HepG2 (cell line): Measurements from ENCODE around the gene TSSK3. TPM values are rescaled to one million over a fixed set of nuclear protein-coding genes. Genes with fewer than 3 reads are reported as not detected.

Experiments
- ATAC-seq: fragments of 200-7000 bp; cut with Tn5 transposase; 3 replicates; pipeline ENCODE4 v1.9.1; 2020; ENCODE audit warnings: mild to moderate bottlenecking, moderate library complexity
- BruUV-seq: library from RNA; stranded (reverse); fragments of 400-500 nt; replicated peaks from 2 replicates; lab custom pipeline; 2021; lab: Mats Ljungman, UMichigan
- CTCF ChIA-PET: fragments of 300-600 bp; formaldehyde crosslinking; extraction: SDS; loops from one replicate; lab custom pipeline; 2021; ENCODE audit warnings: low total read pairs, inconsistent platforms, low intra/inter-chr PET ratio; lab: Yijun Ruan, JAX
- POLR2A ChIA-PET: fragments of 350-600 bp; sonication (Branson Sonifier 250); formaldehyde crosslinking; loops from one replicate; lab custom pipeline; 2020; ENCODE audit warnings: antibody characterized with exemption, inconsistent platforms; lab: Yijun Ruan, JAX
- DNase-seq: peaks from one replicate; pipeline ENCODE4 v3.0.0-alpha.2; 2015; ENCODE audit warnings: low spot score
- FAIRE-seq: peaks from 3 replicates; lab custom pipeline; 2011; peaks lifted over from hg19 to GRCh38; lab: Jason Lieb, UNC
- H2AFZ ChIP-seq: one replicate; pipeline ENCODE4 v1.6.1; 2011; ENCODE audit warnings: low read length, inconsistent platforms
- H3K27ac ChIP-seq: fragments of 300-600 bp; 3 replicates; pipeline ENCODE4 v1.8.0; 2011; ENCODE audit warnings: mixed run types, mild to moderate bottlenecking, mixed read lengths, low read length, inconsistent platforms; ENCODE audit not compliant: insufficient read depth; ENCODE audit errors: extremely low read length
- H3K27me3 ChIP-seq, 2 experiments: fragments of 200-600 bp in 1 of 2; 2 replicates in 1 of 2; 3 replicates in 1 of 2; pipeline versions ENCODE4 v1.6.0 to v1.8.0; 2011; ENCODE audit warnings: low read length in 2 of 2, mild to moderate bottlenecking in 2 of 2, moderate library complexity in 2 of 2, inconsistent platforms in 1 of 2; ENCODE audit not compliant: insufficient read depth in 2 of 2, control insufficient read depth in 1 of 2
- H3K36me3 ChIP-seq, 2 experiments: fragments of 200-600 bp in 1 of 2; replicated peaks in 1 of 2; 2 replicates in 1 of 2; 3 replicates in 1 of 2; pipeline versions ENCODE4 v1.5.1 to v1.8.0; 2011; ENCODE audit warnings: low read length in 2 of 2, inconsistent platforms in 1 of 2; ENCODE audit not compliant: insufficient read depth in 2 of 2, control insufficient read depth in 1 of 2
- H3K4me1 ChIP-seq: 2 replicates; pipeline ENCODE4 v1.5.1; 2012; ENCODE audit warnings: low read length, inconsistent platforms; ENCODE audit not compliant: insufficient read depth
- H3K4me2 ChIP-seq: 2 replicates; pipeline ENCODE4 v1.6.0; 2011; ENCODE audit warnings: low read depth, low read length, inconsistent platforms
- H3K4me3 ChIP-seq, 3 experiments: fragments of 200-600 bp in 1 of 3; sonication (generic), shearing (Covaris generic) in 1 of 3; replicated peaks in 1 of 3; 2 replicates each; pipeline ENCODE4 v1.5.1; 2011 to 2016; ENCODE audit warnings: low read length in 3 of 3, inconsistent platforms in 2 of 3, low read depth in 2 of 3, mild to moderate bottlenecking in 2 of 3, control low read depth in 1 of 3, mixed read lengths in 1 of 3; ENCODE audit not compliant: insufficient read depth in 1 of 3
- H3K79me2 ChIP-seq: one replicate; pipeline ENCODE4 v1.6.1; 2011; ENCODE audit warnings: low read length, inconsistent platforms; ENCODE audit not compliant: insufficient read depth
- H3K9ac ChIP-seq: 2 replicates; pipeline ENCODE4 v1.6.0; 2011; ENCODE audit warnings: mild to moderate bottlenecking, low read depth, low read length, inconsistent platforms; ENCODE audit not compliant: insufficient read depth
- H3K9me3 ChIP-seq: 2 replicates; pipeline ENCODE4 v1.5.1; 2012; ENCODE audit warnings: mild to moderate bottlenecking, low read length
- H4K20me1 ChIP-seq: 2 replicates; pipeline ENCODE4 v1.6.0; 2011; ENCODE audit warnings: inconsistent platforms, mild to moderate bottlenecking, low read length, moderate library complexity; ENCODE audit not compliant: insufficient read depth
- CAMTA2 ChIP-seq: sonication (generic); formaldehyde crosslinking; IDR thresholded peaks from 2 replicates; pipeline ENCODE4 v1.4.0; 2020; ENCODE audit warnings: mild to moderate bottlenecking, missing genetic modification reagents, borderline replicate concordance
- CHCHD3 ChIP-seq: sonication (generic); formaldehyde crosslinking; IDR thresholded peaks from 2 replicates; pipeline ENCODE4 v1.8.0; 2022; ENCODE audit warnings: mild to moderate bottlenecking, missing genetic modification reagents, moderate library complexity
- FOXP1 ChIP-seq, 2 experiments: fragments of 450-650 bp in 1 of 2; IDR thresholded peaks; 2 replicates each; pipeline ENCODE4 v1.6.1; 2017 to 2018; ENCODE audit warnings: antibody characterized with exemption in 1 of 2
- HOXD1 ChIP-seq: sonication (generic); formaldehyde crosslinking; IDR thresholded peaks from 2 replicates; pipeline ENCODE4 v1.5.0; 2020; ENCODE audit warnings: missing genetic modification reagents
- MLLT10 ChIP-seq: sonication (generic); formaldehyde crosslinking; IDR thresholded peaks from 2 replicates; pipeline ENCODE4 v1.4.0; 2020; ENCODE audit warnings: missing genetic modification reagents
- PHF21A ChIP-seq: sonication (generic); formaldehyde crosslinking; IDR thresholded peaks from 2 replicates; pipeline ENCODE4 v1.5.0; 2020; ENCODE audit warnings: mild to moderate bottlenecking, missing genetic modification reagents
- RBM22 ChIP-seq: fragments of 200-400 bp; formaldehyde crosslinking; optimal IDR thresholded peaks from 2 replicates; pipeline ENCODE3; 2017; ENCODE audit warnings: mild to moderate bottlenecking, low read length, moderate library complexity
- REXO4 ChIP-seq: sonication (generic); formaldehyde crosslinking; IDR thresholded peaks from 2 replicates; pipeline ENCODE4 v1.8.0; 2022; ENCODE audit warnings: missing genetic modification reagents, mild to moderate bottlenecking, borderline replicate concordance
- SP5 ChIP-seq: IDR thresholded peaks from 2 replicates; pipeline ENCODE4 v1.6.1; 2016; ENCODE audit warnings: low read depth, borderline replicate concordance
- TEAD2 ChIP-seq: sonication (generic); formaldehyde crosslinking; IDR thresholded peaks from 2 replicates; pipeline ENCODE4 v1.9.0; 2021; ENCODE audit warnings: missing genetic modification reagents
- THYN1 ChIP-seq: sonication (generic); formaldehyde crosslinking; IDR thresholded peaks from 2 replicates; pipeline ENCODE4 v1.8.1; 2023; ENCODE audit warnings: low read depth, mild to moderate bottlenecking, moderate library complexity, missing genetic modification reagents, borderline replicate concordance
- XRCC5 ChIP-seq: fragments of 200-400 bp; formaldehyde crosslinking; optimal IDR thresholded peaks from 2 replicates; pipeline ENCODE3; 2017; ENCODE audit warnings: mild to moderate bottlenecking, low read length
- ZFP82 ChIP-seq: sonication (generic); formaldehyde crosslinking; IDR thresholded peaks from 2 replicates; pipeline ENCODE4 v1.5.1; 2020; ENCODE audit warnings: mild to moderate bottlenecking, missing genetic modification reagents, borderline replicate concordance
- WGBS: methylation state at CpG from one replicate; pipeline ENCODE4 v1.1.6; 2017; ENCODE audit warnings: low lambda C conversion rate; 5-methylcytosine and 5-hydroxymethylcytosine counted together
- in situ Hi-C: cut with HindIII; loops from 2 replicates; pipeline ENCODE4 v1.10.0; 2017; ENCODE audit warnings: low pct_unique_long_range_greater_than_20kb; ENCODE audit not compliant: extremely low pct_ligation_motif_present
- intact Hi-C: fragments of 100-400 bp; cut with micrococcal nuclease; formaldehyde crosslinking; loops from one replicate; pipeline ENCODE4 v1.10.0; 2022; ENCODE audit not compliant: unreplicated experiment
- polyA plus RNA-seq, 8 experiments: library from polyadenylated mRNA; depleted of rRNA in 3 of 8; stranded (reverse) in 7 of 8; unstranded in 1 of 8; fragments of >200 nt; fragmentation: Illumina TruSeq in 4 of 8; extraction: Trizol in 4 of 8; gene quantifications; 2 replicates each; pipeline versions ENCODE4 v1.2.1 to v1.2.3, GENCODE V29; 2011 to 2016; ENCODE audit warnings: low read depth in 4 of 8, missing spikeins in 1 of 8, mixed read lengths in 1 of 8; ENCODE audit not compliant: insufficient read depth in 1 of 8
- total RNA-seq, 5 experiments: library from RNA; depleted of rRNA; stranded (reverse); fragments of >200 nt; fragmentation: Illumina TruSeq; extraction: Trizol; gene quantifications; 2 replicates each; pipeline ENCODE4 v1.2.3, GENCODE V29; 2016; ENCODE audit warnings: low read depth in 1 of 5
- TF ChIP-seq, protein P1 (sequence below): sonication (generic); formaldehyde crosslinking; IDR thresholded peaks from 2 replicates; pipeline ENCODE4 v1.8.1; 2022; ENCODE audit warnings: mild to moderate bottlenecking, missing genetic modification reagents
- TF ChIP-seq, protein P2 (sequence below): sonication (generic); formaldehyde crosslinking; IDR thresholded peaks from 2 replicates; pipeline ENCODE4 v1.4.0; 2020; ENCODE audit warnings: missing genetic modification reagents; ENCODE audit errors: not compliant biosample characterization
- TF ChIP-seq, protein P3 (sequence below): sonication (generic); formaldehyde crosslinking; conservative IDR thresholded peaks from 2 replicates; pipeline ENCODE4 v1.8.0; 2022; ENCODE audit warnings: missing genetic modification reagents
- TF ChIP-seq, protein P4 (sequence below): sonication (generic); formaldehyde crosslinking; IDR thresholded peaks from 2 replicates; pipeline ENCODE4 v1.5.0; 2020; ENCODE audit warnings: mild to moderate bottlenecking, missing genetic modification reagents, borderline replicate concordance

TSSK3 gene
- total and polyA plus RNA-seq, 2 of the 13 experiments (the other 11 are each of a cell fraction or from before 2014, with no cell fraction given), result 1.0 to 1.1 TPM

DNA sequence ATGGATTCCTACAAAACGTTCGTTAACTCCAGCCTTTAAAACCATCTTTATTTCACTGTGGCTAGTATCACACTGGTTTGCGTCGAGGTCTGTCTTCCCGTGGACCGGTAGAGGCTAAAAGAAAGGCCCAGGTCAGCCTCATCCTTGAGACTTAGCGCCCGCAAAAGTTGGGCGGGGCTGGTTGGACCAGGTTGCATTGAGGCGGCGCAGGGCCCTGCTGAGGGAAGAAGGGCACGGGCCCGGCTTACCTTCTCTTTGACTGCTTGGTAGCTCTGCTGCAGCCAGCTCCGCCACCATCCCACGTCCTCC is 31.4 kb downstream of the TSSK3 start (continued):
- TF ChIP-seq CHCHD3 (no peak), MLLT10 (CRISPR knock-in tag) (no peak), REXO4 (no peak), CAMTA2 (peak; percentile 23; the same call in 1 of the 2 replicates)
- TF ChIP-seq, protein P1, sequence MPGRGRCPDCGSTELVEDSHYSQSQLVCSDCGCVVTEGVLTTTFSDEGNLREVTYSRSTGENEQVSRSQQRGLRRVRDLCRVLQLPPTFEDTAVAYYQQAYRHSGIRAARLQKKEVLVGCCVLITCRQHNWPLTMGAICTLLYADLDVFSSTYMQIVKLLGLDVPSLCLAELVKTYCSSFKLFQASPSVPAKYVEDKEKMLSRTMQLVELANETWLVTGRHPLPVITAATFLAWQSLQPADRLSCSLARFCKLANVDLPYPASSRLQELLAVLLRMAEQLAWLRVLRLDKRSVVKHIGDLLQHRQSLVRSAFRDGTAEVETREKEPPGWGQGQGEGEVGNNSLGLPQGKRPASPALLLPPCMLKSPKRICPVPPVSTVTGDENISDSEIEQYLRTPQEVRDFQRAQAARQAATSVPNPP (CRISPR knock-in tag), result no peak

DNA sequence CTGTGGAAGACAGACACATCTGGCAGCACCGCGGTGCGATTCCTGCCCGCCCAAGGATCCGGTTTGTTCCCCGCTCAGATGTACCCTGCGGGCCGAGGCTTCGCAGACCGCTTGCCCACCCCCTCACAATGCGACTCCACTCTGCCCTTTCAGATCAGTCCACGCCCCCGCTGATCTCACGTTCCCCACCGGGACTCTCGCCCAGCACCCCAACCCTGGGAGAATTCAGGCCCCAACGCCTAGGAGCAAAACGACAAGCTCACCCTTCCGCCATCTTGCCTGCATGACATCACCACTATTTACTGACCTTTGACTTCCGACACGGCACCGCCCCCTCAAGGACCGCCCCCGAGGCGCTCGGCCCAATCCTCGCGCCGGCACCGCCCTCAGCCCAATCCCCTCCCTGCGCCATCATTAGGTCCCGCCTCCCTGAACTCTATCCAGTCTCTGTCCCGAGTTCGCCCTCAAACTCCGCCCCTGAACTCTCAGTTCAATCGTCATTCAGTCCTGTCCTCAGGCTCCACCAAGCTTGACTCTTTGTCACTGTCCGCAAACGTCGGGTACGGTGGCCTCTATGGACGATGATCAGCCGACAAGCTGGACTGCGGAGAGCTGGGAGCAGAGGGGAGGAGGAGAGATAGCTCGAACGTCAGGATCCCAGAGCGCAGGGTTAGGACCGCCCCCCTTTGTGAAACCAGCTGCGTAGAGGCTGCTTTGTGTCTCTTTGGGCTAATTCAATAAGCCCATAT is 32.0 kb downstream of the TSSK3 start, which contains the start of gene BSDC1:
Gene BSDC1, minus strand, starts transcription at position 301 of the 749 bp plus-strand sequence. Its CDS starts 27 bp downstream, at position 274.
- H3K36me3 ChIP-seq, result peaks cover 11 to 21% of the 10 kb centered on the region in 2 experiments; a peak in 4 of 5 replicates
- intact Hi-C loops (loop anchor here (2.0 to 10.0 kb wide), 2 partner anchors 44 to 60 kb away; partner anchors contain the start of gene MARCKSL1), in situ Hi-C loops (no loop called here)
- FAIRE-seq (peak; percentile 99), ATAC-seq (peak; percentile 98), DNase-seq (peak; percentile 99)
- H3K4me1 ChIP-seq, result peaks cover 31% of the 10 kb centered on the region
- peak within 1 kb of the TSS; percentile 77 to 99 (median 91) for H3K4me3 ChIP-seq
- H3K9me3 ChIP-seq, result no peaks in the 10 kb centered on the region
- H3K79me2 ChIP-seq, result peaks cover 41% of the 10 kb centered on the region
- H3K4me2 ChIP-seq, result peak within 1 kb of the TSS; percentile 87
- H3K9ac ChIP-seq, result peak within 1 kb of the TSS; percentile 97
- H2AFZ ChIP-seq, result peak within 1 kb of the TSS; percentile 48
- under 1% methylated on average over 34 of the region's 48 CpGs for WGBS
- BruUV-seq, result no TSS peak
- CTCF ChIA-PET, result no interaction called here
- H4K20me1 ChIP-seq, result no peaks in the 10 kb centered on the region
- no peaks in the 10 kb centered on the region; a peak in 1 of 5 replicates for H3K27me3 ChIP-seq
- H3K27ac ChIP-seq, result peak within 1 kb of the TSS; percentile 96
- POLR2A ChIA-PET, result interaction anchor here (0.6 to 3.0 kb wide), 34 partner anchors 9 to 365 kb away, joined by 3 to 37 read pairs (median 5); partner anchors contain the start of genes CCDC28B, HDAC1, IQCC and KPNA6
- TF ChIP-seq RBM22, result no peak
- TF ChIP-seq THYN1 (CRISPR knock-in tag), result no peak
- TF ChIP-seq, protein P2, sequence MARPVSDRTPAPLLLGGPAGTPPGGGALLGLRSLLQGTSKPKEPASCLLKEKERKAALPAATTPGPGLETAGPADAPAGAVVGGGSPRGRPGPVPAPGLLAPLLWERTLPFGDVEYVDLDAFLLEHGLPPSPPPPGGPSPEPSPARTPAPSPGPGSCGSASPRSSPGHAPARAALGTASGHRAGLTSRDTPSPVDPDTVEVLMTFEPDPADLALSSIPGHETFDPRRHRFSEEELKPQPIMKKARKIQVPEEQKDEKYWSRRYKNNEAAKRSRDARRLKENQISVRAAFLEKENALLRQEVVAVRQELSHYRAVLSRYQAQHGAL (CRISPR knock-in tag), result no peak
- TF ChIP-seq, protein P3, sequence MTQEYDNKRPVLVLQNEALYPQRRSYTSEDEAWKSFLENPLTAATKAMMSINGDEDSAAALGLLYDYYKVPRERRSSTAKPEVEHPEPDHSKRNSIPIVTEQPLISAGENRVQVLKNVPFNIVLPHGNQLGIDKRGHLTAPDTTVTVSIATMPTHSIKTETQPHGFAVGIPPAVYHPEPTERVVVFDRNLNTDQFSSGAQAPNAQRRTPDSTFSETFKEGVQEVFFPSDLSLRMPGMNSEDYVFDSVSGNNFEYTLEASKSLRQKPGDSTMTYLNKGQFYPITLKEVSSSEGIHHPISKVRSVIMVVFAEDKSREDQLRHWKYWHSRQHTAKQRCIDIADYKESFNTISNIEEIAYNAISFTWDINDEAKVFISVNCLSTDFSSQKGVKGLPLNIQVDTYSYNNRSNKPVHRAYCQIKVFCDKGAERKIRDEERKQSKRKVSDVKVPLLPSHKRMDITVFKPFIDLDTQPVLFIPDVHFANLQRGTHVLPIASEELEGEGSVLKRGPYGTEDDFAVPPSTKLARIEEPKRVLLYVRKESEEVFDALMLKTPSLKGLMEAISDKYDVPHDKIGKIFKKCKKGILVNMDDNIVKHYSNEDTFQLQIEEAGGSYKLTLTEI (CRISPR knock-in tag), result no peak
- TF ChIP-seq, protein P4, sequence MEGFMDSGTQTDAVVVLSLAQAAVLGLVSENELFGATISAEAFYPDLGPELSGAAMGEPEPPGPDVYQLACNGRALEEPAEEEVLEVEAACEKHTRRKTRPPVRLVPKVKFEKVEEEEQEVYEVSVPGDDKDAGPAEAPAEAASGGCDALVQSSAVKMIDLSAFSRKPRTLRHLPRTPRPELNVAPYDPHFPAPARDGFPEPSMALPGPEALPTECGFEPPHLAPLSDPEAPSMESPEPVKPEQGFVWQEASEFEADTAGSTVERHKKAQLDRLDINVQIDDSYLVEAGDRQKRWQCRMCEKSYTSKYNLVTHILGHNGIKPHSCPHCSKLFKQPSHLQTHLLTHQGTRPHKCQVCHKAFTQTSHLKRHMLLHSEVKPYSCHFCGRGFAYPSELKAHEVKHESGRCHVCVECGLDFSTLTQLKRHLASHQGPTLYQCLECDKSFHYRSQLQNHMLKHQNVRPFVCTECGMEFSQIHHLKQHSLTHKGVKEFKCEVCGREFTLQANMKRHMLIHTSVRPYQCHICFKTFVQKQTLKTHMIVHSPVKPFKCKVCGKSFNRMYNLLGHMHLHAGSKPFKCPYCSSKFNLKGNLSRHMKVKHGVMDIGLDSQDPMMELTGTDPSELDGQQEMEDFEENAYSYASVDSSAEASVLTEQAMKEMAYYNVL (CRISPR knock-in tag), result no peak
- no peak for TF ChIP-seq TEAD2 (CRISPR knock-in tag)
- TF ChIP-seq PHF21A (CRISPR knock-in tag), result peak; percentile 55; the same call in 1 of the 2 replicates
- no peak for TF ChIP-seq ZFP82 (CRISPR knock-in tag)
- peak; percentile 79 for TF ChIP-seq XRCC5
- peak; percentile 74 for TF ChIP-seq SP5
- no peak for TF ChIP-seq FOXP1 (IDR thresholded peaks at IDR 0.05)
- TF ChIP-seq FOXP1 (CRISPR knock-in tag; IDR thresholded peaks at IDR 0.05), result peak; percentile 58
- TF ChIP-seq HOXD1 (CRISPR knock-in tag), result no peak
